ENCODE results near the gene CRK.

CRK gene

DNA sequence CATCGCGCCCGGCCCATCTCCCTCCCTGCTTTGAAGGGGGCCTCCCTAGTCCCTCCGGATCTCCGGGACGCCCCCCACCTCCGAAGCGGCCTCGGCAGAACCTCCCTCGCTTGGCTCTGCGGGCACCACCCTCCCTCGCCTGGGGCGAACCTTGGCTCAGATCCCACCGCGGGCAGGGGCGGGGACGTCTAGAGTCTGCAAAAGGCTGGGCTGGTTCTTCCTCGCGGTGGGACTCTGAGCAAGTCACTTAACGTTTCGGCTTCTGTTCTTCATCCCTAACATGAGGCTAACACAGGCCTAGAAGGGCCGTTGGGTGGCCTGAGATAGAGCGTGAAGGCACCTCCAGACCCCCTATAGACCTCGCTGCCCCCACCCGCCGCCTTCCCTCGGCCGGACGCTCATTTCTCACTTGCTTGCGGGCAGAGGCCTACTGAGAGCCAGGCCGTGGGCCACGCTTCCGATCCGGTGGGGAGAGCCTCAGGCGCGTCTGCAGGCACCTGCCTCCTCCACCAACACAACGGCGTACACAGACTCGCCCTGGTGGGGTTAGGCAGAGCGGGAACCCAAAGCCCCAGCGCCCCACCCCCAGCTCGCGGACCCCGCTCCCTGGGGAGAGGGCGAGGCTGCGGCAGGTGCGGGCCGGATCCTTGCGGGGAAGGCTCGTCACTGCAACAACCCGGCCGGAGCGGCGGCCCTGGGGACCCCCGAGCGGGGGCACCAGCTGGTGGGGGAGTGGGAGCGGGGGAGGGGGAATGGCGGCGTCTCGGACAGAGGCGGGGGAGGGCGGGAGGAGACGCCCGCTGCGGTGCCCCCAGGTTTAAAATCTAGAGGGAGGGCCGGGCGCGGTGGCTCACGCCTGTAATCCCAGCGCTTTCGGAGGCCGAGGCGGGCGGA lies 31.0 kb upstream of the CRK start:
- DNase-seq (ENCODE audit: low read depth): peak; percentile 72

DNA sequence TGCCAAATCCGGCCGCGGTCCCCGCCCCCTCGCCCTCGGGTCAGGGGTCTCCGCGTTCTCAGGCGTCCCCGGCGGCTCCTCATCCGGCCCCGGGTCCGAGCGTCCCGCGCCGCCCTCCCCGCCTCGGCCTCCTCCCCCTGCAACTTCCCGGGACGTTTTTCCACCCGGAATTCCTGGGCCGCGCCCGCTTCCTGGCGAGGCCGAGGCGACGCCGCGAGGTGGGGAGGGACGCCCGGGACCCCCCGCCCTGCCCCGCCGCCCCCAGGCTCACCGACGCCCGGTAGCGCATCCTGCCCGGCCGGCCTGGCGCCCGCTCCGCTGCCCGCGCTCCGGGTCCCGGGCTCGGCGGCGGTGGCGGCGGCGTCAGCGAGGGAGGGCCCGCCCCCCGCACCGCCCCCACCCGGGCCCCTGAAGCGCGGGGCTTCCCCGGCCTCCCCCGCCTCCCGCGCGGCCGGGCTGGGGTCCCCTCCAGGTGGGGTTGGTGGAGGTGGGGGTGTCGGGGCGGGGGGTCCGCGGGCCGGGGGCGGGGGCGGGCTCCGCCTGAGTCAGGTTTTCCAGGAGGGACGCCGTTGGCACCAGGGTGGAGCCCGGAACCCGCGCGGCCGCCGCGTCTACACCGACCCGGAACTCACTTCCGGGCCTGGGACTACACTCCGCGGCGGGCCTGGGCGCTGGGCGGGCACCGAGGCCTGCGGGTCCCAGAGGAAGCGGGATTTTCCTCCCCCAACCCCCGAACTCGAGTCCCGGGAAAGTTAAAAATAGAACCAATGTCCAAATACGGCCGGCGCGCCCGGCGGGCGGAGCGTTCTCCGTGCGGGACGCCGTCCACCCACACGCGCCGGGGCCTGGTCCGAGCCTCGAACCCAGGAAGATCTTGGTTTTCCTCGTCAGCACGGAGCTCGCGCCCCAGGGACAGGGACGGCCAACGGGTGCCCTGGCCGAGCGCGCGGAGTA lies 29.7 kb upstream of the CRK start:
- DNase-seq (ENCODE audit: low read depth): peak; percentile 59

DNA sequence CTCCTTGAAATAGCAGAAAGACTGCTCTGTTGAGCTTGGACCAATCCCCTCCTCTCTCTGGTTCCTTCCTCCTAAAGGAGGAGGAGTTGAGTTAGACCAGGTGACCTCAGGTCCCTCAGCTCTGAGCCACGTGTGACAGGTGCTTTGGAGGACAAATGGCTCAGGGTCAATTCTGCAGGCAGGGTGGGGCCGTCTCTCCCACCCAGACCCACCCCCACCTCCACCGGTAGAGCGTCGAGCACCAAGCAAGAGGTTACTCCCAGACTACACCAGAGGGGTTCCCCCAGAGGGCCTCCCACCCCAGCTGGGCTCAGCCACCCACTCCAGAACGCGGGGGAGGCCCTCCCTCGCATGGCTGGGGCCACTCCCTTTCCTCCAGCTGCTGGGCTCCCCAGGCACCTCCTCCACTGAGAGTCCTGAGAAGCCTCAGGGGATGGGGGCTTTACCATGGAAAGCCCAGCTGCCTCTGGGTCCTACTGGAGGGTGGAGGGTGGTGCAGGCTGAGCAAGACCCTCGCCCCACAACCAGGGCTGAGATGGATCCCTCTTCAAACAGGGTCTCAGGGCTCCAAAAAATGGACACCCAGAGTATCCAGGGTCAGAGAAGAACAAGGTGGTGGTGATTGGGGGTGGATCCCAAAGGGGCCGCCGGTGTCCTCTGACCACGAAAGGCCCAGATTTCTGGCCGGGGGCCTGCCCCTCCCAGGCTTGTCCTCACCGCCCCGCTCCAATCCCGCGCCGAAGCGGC lies 28.8 kb upstream of the CRK start:
- DNase-seq (ENCODE audit: low read depth): no peak

DNA sequence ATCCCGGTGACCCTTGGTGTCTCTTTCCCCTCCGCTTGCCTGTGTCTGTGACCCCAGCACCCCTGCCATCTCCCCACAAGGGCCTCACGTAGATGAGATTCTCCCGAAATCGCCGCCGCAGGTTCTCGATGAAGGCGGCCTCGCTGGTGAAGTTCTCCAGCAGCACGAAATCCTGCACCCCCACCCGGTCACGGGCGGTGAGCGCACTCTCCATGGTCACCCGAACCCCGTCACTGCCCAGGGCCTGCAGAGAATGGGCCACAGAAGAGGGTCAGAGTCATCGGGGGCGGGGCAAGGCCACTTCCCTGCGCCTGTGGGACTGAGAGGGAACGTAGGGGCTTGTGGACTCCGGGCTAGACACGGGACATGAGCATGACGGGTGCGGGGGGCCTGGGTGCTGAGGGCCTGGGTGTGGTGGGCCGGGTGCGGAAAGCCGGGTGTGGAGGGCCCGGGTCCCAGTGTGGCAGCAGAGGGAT lies 28.1 kb upstream of the CRK start:
- DNase-seq (ENCODE audit: low read depth): no peak

DNA sequence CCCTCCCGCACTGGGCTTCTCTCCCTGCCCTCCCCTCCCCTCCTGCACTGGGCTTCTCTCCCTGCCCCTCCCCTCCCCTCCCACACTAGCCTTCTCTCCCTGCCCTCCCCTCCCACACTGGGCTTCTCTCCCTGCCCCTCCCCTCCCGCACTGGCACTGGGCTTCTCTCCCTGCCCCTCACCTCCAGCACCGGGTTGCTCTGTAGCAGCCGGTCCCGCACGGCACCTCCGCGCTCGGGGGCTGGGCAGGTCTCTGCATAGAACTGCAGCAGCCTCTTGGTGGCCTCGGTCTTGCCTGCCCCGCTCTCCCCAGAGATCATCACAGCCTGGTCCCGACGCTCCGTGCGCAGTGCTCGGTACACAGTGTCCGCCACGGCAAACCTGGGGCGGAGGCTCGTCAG lies 26.6 kb upstream of the CRK start:
- DNase-seq (ENCODE audit: low read depth): no peak

DNA sequence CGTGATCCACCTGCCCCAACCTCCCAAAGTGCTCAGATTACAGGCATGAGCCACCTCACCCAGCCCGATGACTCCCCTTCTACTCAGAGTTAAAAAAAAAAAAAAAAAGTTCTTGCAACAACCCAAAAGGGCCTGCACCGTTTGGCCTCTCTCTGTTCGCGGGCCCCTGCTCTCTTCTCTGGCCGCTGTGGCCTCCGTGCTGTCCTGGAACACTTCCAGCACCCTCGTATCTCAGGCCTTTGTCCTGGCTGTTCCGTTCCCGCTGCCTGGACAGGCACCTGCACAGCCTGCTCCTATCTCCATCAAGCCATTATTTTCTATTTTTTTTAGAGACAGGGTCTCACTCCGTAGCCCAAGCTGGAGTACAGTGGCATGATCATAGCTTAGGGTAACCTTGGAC lies 25.7 kb upstream of the CRK start:
- DNase-seq (ENCODE audit: low read depth): no peak

DNA sequence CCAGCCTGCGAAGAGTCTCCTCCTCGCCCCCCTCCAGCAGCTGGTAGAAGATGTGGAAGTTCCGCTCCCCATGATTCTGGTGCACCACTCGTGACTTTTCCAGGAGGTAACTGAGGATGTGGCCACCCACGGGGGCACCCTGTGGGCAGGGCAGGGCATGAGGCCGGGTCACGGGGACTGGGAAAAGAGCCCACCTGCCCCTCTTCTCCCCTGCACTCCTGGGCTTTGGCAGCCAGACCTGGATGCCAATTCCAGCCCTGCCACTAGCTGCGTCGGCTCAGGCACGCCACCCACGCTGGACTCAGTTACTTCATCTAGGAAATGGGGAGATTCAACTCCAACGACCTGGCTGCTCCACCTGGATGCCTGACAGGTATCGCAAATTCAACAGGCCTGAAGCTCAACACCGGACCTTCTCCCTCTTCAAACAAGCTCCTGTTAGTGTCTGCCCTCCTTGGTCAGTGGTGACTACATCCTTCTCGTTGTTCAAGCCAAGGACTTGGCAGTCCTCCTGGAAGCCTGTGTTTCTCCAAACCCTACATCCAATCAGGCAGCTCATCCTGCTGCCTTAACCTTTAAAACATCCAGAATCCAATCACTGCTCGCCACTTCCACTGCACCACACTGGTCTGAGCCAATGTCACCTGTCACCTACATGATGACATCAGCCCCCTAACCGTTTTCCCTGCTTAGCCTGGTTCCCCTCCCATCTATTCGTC lies 24.9 kb upstream of the CRK start:
- DNase-seq (ENCODE audit: low read depth): no peak

DNA sequence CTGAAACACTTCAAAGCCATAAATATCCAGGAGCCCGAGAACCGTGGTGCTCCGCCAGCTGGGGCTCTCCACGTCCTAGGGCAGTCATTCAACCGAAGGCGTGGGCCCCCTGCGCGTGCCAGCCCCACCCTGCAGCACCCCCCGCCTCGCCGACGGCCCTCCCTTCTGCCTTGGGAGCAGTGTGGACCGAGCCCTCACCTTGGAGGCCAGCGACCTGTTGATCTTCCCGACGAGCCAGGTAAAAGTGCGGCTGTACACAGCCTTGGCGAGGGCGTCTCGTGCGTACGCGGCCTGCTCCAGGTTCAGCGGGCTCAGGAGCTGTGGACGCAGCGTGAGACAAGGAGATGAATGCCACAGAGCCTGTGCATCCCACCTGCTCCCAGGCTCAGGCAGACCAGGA lies 22.4 kb upstream of the CRK start:
- DNase-seq (ENCODE audit: low read depth): no peak

DNA sequence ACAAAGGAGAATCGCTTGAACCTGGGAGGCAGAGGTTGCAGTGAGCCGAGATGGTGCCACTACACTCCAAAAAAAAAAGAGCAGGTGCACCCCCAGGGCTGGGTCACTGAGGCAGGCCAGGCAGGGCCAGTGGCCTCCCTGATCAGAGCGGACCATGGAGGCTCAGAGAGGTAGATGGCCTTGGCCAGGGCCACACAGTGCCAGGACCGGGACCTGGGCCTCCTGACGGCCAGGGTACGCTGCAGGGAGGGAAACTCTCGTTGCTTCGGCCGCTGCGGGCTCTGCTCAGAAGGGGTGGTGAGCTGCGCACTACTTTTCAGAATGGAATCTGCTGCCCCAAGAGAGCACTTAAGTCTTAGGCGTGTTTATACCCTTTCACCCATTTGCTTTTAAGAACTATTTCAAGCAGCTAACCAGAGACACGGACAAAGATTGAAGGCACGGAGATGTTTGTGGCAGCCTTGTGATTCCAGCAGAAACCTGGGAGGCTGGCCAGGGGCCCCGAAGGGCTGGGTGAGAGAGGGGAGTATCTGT lies 19.4 kb upstream of the CRK start:
- DNase-seq (ENCODE audit: low read depth): no peak

DNA sequence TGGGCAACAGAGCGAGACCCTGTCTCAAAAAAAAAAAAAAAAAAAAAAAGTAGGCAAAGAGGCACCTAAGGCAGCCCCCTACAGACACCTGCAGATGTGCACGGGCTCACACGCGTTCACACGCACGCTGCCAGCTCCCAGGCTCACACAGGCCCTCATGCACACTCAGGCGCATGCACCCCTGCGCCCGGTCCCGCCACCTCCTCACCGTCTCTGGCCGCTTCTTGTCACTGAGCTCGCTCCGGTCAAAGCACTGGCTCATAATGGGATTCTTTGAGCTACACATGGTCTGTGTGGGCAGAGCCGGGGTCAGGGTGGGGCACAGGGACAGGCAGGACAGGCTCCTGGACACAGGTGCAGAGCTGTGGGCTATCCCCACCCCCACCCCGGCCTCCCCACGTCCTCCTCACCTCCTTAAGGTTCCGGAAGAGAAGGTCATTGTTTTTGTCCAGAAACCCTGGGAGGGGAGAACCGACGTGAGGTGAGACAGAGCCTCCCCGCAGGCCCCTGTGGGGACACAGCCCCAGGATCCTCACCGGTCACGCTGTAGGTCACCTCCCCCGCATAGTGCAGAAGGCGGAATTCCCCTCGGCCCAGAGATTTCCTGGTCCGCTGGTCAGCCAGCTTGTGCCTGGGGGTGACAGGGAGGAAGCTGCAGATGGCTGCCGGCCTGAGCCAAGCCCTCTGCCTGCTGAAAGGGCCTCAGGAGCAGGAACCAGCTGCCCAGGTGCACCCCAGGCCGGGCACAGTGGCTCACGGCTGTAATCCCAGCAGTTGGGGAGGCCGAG lies 18.6 kb upstream of the CRK start:
- no peak for DNase-seq (ENCODE audit: low read depth)

DNA sequence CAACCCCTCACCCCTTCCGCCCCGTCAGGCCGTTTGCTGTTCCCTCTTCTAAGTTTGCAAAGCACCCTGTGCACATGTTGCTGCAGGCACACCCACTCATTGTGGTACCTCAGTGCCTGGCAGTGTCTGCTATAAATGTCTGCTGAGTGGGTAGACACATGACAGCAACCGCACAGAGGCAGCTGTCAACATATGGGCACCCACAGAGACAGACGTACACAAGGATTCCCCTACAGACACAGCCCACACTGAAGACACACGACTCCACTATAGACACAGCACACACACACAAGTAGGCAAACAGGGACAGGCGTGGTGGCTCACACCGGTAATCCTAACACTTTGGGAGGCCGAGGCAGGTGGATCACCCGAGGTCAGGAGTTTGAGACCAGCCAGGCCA lies 17.8 kb upstream of the CRK start:
- DNase-seq (ENCODE audit: low read depth): no peak

DNA sequence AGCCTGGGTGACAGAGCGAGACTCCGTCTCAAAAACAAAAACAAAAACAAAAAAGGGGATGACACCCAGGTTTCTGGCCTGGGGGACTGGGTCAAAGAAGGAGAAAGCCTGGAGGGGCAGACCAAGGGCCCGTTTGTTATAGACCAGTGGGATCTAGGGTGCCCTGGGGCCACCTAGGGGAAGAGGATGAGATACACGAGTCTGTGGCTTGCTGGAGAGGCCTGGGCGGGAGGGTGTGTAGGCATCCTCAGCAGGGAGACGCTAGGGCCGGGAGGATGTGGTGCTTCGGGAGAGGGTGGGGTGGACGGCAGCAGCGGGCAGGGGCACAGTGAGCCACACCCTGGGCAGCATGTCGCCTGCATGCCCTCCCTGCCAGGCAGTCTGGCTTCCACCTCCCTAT lies 17.1 kb upstream of the CRK start:
- DNase-seq (ENCODE audit: low read depth): no peak

DNA sequence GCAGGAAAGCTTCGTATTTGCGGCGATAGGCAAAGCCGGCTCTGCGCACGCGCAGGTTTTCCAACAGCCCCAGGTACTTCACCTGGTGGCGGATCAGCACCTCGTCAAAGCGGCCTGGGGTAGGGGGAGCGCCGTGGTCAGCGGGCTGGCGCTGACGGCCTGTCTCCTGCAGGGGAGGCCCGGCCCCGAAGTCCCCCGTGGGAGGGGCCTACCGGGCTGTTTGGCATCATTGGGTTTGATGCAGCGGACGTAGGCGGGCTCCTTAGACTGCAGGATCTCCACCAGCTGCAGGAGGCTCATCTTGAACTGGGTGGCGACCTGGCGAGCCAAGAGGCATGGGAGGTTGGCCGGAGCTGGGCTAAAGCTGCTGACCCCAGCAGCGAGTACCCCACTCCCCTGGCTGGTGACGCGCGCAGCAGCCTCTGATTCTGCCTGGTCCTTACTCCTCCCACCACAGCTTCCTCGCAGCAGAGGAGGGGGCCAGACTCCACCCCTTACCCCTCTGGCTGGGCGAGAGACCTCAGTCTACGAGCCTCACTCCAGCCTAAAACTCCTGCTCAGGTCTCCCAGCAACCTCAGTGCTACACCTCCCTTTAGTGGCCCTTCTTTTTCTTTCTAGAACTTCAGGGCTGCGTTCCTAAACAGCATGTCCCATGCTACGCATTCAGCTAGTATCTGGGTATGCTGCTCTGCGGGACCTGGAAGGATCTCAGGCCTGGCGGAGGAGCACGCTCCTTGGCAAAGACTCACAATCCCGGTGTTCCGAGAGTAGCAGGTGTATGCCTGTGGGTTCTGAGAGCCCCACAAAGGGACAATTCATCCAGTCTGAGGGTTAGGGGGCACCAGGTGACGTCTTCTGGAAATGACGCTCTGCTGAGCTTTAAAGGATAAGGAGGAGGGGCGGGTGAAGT lies 16.1 kb upstream of the CRK start:
- DNase-seq (ENCODE audit: low read depth): no peak

DNA sequence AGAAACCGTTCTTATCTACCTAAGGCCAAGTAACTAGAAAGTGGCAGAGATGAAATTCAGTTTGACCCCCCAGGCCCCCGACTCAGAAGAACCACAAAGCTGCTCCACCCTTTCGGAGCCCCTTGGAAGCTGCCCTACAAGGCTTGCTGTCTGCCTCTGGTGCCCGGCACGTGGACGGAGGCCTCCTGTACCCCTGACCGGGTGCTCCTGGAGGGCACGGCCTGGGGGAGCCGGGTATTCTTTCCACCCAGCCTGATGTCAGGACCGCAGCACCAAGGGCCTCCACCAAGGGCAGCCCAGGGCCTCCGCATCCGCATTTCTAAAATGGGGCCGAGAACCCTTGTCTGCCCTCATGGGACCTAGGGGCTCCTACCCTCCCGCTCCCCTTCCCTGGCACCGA lies 15.5 kb upstream of the CRK start:
- no peak for DNase-seq (ENCODE audit: low read depth)

DNA sequence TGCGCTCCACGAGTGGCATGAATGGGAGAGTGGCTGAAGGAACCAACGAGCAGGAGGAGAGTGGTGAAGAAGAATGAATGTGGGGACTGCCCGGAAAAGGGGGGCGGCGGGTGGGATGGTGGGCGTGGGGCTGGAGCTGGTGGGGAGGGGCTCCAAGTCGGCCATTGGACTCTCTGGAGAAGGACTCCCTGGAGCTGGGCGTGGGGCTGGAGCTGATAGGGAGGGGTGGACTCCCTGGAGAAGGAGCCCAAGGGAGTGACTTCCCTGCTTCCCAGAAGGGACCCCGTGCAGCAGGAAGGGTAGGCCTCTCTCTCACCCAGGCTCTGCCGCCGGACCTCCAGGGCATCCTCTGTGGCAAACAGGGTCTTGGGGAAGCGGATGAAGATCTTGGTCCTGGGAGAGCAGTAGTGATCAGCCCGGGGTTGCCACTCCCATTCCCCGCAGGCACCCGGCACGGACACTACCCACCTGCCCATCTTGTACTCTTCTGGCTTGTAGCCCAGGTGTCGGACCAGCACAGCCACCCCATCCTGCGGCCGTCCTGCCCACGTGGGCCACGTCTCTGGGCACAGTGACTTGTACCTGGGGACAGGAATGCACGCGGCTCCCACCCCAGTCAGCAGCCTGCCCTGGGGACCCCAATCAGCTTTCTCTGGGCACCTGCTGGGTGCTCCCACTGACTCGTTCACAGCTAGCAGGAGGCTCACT lies 14.9 kb upstream of the CRK start:
- DNase-seq (ENCODE audit: low read depth): no peak

DNA sequence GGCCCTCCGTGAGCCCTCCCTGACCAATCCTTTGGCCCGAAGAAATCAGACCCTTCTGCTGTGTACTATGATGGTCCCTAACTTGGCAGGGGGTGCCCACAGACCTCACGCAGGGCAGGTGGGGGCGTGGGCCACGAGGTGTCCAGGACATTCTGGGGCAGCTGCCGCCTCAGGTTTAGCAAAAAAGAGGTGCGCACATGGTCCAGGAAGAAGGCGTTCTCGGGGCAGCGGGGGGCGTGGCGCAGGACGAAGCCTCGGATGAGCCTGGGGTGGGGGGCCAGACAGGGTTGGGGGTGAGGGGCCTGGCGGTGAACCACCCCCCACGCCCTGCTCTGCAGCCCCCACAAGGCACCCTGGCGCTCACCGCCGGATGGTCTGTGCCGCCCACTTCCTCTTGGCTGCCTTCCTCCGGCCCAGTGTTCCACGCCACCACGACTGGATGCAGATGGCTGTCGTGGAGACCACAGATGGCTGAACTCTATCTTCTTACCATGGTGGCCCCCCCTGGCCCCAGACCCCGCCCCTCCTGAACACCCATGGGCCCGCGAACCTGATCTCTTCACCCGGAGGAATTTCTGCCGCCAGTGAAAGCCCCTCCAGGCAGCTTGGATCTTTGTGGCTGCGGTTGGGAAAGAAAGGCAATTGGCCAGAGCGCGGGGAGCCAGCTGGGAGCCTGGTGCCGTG lies 14.2 kb upstream of the CRK start:
- DNase-seq (ENCODE audit: low read depth): no peak

DNA sequence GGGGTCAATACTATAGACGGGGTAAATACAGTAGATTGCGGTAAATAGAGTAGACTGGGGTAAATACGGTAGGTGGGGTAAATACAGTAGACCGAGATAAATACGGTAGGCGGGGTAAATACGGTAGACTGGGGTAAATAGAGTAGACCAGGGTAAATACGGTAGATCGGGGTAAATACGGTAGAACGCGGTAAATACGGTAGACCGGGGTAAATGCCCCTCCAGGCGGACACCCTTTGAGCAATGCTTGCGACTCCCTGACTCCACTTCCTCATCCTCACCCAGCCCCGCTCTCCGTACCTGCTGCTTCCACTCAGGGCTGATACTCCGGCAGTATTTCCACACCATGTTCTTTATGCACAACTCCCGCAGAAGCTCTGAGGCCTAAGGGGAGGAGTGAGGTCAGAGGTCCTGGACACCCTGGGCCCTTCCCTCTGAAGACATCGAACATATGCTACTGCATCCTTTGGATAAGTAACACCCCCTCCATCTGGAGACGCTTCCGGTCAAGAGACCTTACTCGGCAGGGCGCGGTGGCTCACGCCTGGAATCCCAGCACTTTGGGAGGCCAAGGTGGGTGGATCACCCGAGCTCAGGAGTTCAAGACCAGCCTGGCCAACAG lies 13.3 kb upstream of the CRK start:
- DNase-seq (ENCODE audit: low read depth): no peak

Data from stimulated activated CD8-positive, alpha-beta memory T cell treated with anti-CD3 and anti-CD28 coated beads, Interleukin-12 subunit alpha, Interleukin-12 subunit beta, amount 100 ng/mL, for 4 hours (primary cell).